NOMO-1 treated with DMSO at 0.1 percent for 48 hours (cell line): Measurements from ENCODE around the gene THEMIS.
"Not testable (repeated sequence)": the region's sequence is repeated elsewhere in the genome, so short reads cannot be mapped to it uniquely, and the experiment has no call there.

Experiments
- DNase-seq: peaks from one replicate; lab custom pipeline; 2025; ENCODE audit not compliant: unreplicated experiment; lab: John Stamatoyannopoulos, UW

The THEMIS gene

GRCh38 chr6:127807806-127808517, 92.9 kb downstream of the THEMIS start:
- DNase-seq, result no peak

GRCh38 chr6:127796713-127797112, 104.1 kb downstream of the THEMIS start:
- no peak for DNase-seq

GRCh38 chr6:127794405-127794804, 106.5 kb downstream of the THEMIS start:
- no peak for DNase-seq

- no peak for DNase-seq
Observed at GRCh38 chr6:127793396-127793795, 107.5 kb downstream of the THEMIS start.

GRCh38 chr6:127792616-127793015, 108.2 kb downstream of the THEMIS start:
- DNase-seq, result no peak

GRCh38 chr6:127791779-127792528, 108.9 kb downstream of the THEMIS start:
- no peak for DNase-seq

GRCh38 chr6:127790571-127790970, 110.3 kb downstream of the THEMIS start:
- DNase-seq, result no peak

GRCh38 chr6:127786109-127786508, 114.7 kb downstream of the THEMIS start:
- DNase-seq, result no peak

- no peak for DNase-seq
Observed at GRCh38 chr6:127784468-127784867, 116.4 kb downstream of the THEMIS start.

- DNase-seq, result not testable (repeated sequence)
Observed at GRCh38 chr6:127781636-127782272, 119.1 kb downstream of the THEMIS start.

- DNase-seq, result no peak
Observed at GRCh38 chr6:127776320-127776719, 124.5 kb downstream of the THEMIS start.

GRCh38 chr6:127775371-127775770, 125.5 kb downstream of the THEMIS start:
- DNase-seq, result no peak

GRCh38 chr6:127768745-127769144, 132.1 kb downstream of the THEMIS start:
- DNase-seq, result no peak

- no peak for DNase-seq
Observed at GRCh38 chr6:127768223-127768622, 132.6 kb downstream of the THEMIS start.

GRCh38 chr6:127765949-127766348, 134.9 kb downstream of the THEMIS start:
- DNase-seq, result no peak

- no peak for DNase-seq
Observed at GRCh38 chr6:127762284-127762683, 138.6 kb downstream of the THEMIS start.

- DNase-seq, result no peak
Observed at GRCh38 chr6:127761084-127761483, 139.8 kb downstream of the THEMIS start.

GRCh38 chr6:127749095-127749494, 151.8 kb downstream of the THEMIS start:
- no peak for DNase-seq

GRCh38 chr6:127748290-127748689, 152.6 kb downstream of the THEMIS start:
- DNase-seq, result no peak

- DNase-seq, result no peak
Observed at GRCh38 chr6:127738423-127738822, 162.4 kb downstream of the THEMIS start.

- DNase-seq, result no peak
Observed at GRCh38 chr6:127737768-127738167, 163.1 kb downstream of the THEMIS start.

- DNase-seq, result peak; percentile 31
Observed at GRCh38 chr6:127737009-127737486, 163.8 kb downstream of the THEMIS start.
